Activated T-cell treated with anti-CD3 and anti-CD28 coated beads, Interleukin-2, amount 50 U/mL, for 24 hours (primary cell): ENCODE data around the gene CD79B.
"Not testable (repeated sequence)": the region's sequence is repeated elsewhere in the genome, so short reads cannot be mapped to it uniquely, and the experiment has no call there.

ENCODE experiments used
- DNase-seq: peaks from one replicate; pipeline ENCODE4 v3.0.0-alpha.2; 2020
- H3K27ac Mint-ChIP-seq: 2 replicates; pipeline ENCODE4 v1.8.0; 2020; ENCODE audit warnings: mild to moderate bottlenecking, mixed read lengths
- H3K27me3 Mint-ChIP-seq: 2 replicates; pipeline ENCODE4 v1.8.0; 2020; ENCODE audit warnings: mixed read lengths
- H3K36me3 Mint-ChIP-seq: 2 replicates; pipeline ENCODE4 v1.8.0; 2020; ENCODE audit warnings: low read depth, mixed read lengths
- H3K4me1 Mint-ChIP-seq: 2 replicates; pipeline ENCODE4 v1.8.0; 2020; ENCODE audit warnings: low read depth, mixed read lengths
- H3K4me3 Mint-ChIP-seq: 2 replicates; pipeline ENCODE4 v1.8.0; 2020; ENCODE audit warnings: mild to moderate bottlenecking, moderate library complexity, mixed read lengths
- H3K9me3 Mint-ChIP-seq: 2 replicates; pipeline ENCODE4 v1.8.0; 2020; ENCODE audit warnings: mixed read lengths

Gene CD79B

GRCh38 chr17:63930951-63931575, 1.1 kb downstream of the CD79B start:
- Mint-ChIP-seq H3K36me3 (peaks cover 12% of the 10 kb centered on the region), H3K27me3 (no peaks in the 10 kb centered on the region), H3K4me1 (peaks cover 28% of the 10 kb centered on the region), H3K27ac (peak overlapping the region; percentile 95), H3K9me3 (no peaks in the 10 kb centered on the region), H3K4me3 (peak overlapping the region; percentile 90)
- DNase-seq, result peak; percentile 74

- peak overlapping the region; percentile 90 for H3K4me3 Mint-ChIP-seq
- peaks cover 12% of the 10 kb centered on the region for H3K36me3 Mint-ChIP-seq
- peaks cover 28% of the 10 kb centered on the region for H3K4me1 Mint-ChIP-seq
- DNase-seq, result no peak
- H3K27ac Mint-ChIP-seq, result peak overlapping the region; percentile 33
- H3K27me3 Mint-ChIP-seq, result no peaks in the 10 kb centered on the region
- H3K9me3 Mint-ChIP-seq, result no peaks in the 10 kb centered on the region
Measured at GRCh38 chr17:63929860-63930766, 2.0 kb downstream of the CD79B start.

GRCh38 chr17:63928966-63929695, 3.0 kb downstream of the CD79B start:
- H3K27ac Mint-ChIP-seq, result no peak overlapping the region
- peaks cover 28% of the 10 kb centered on the region for H3K4me1 Mint-ChIP-seq
- no peaks in the 10 kb centered on the region for H3K27me3 Mint-ChIP-seq

GRCh38 chr17:63928172-63928666, 3.9 kb downstream of the CD79B start:
- Mint-ChIP-seq H3K27me3 (no peaks in the 10 kb centered on the region), H3K4me1 (peaks cover 27% of the 10 kb centered on the region)

More at GRCh38 chr17:63928966-63929695, 3.0 kb downstream of the CD79B start:
- Mint-ChIP-seq H3K4me3 (no peak overlapping the region), H3K9me3 (no peaks in the 10 kb centered on the region), H3K36me3 (peaks cover 12% of the 10 kb centered on the region)
- no peak for DNase-seq

GRCh38 chr17:63927464-63928171, 4.5 kb downstream of the CD79B start:
- Mint-ChIP-seq H3K9me3 (no peaks in the 10 kb centered on the region), H3K4me3 (no peak overlapping the region), H3K36me3 (peaks cover 12% of the 10 kb centered on the region), H3K4me1 (peaks cover 21% of the 10 kb centered on the region), H3K27ac (no peak overlapping the region), H3K27me3 (no peaks in the 10 kb centered on the region)
- no peak for DNase-seq

More at GRCh38 chr17:63928172-63928666, 3.9 kb downstream of the CD79B start:
- Mint-ChIP-seq H3K27ac (no peak overlapping the region), H3K4me3 (no peak overlapping the region), H3K9me3 (no peaks in the 10 kb centered on the region), H3K36me3 (peaks cover 12% of the 10 kb centered on the region)
- no peak for DNase-seq

GRCh38 chr17:63926164-63926563, 6.0 kb downstream of the CD79B start:
- Mint-ChIP-seq H3K27ac (no peak overlapping the region), H3K36me3 (peaks cover 10% of the 10 kb centered on the region), H3K9me3 (no peaks in the 10 kb centered on the region), H3K27me3 (no peaks in the 10 kb centered on the region), H3K4me1 (peaks cover 7% of the 10 kb centered on the region), H3K4me3 (no peak overlapping the region)
- DNase-seq, result no peak

GRCh38 chr17:63925615-63926014, 6.5 kb downstream of the CD79B start:
- no peak overlapping the region for H3K4me3 Mint-ChIP-seq
- no peaks in the 10 kb centered on the region for H3K27me3 Mint-ChIP-seq
- no peak for DNase-seq
- no peaks in the 10 kb centered on the region for H3K9me3 Mint-ChIP-seq
- H3K27ac Mint-ChIP-seq, result no peak overlapping the region
- peaks cover 1% of the 10 kb centered on the region for H3K4me1 Mint-ChIP-seq
- peaks cover 8% of the 10 kb centered on the region for H3K36me3 Mint-ChIP-seq

GRCh38 chr17:63922402-63922801, 9.7 kb downstream of the CD79B start:
- H3K27me3 Mint-ChIP-seq, H3K27ac Mint-ChIP-seq, H3K4me3 Mint-ChIP-seq, H3K9me3 Mint-ChIP-seq, DNase-seq, H3K4me1 Mint-ChIP-seq, H3K36me3 Mint-ChIP-seq: not testable (repeated sequence)

GRCh38 chr17:63920779-63921178, 11.4 kb downstream of the CD79B start:
- not testable (repeated sequence) for H3K4me1 Mint-ChIP-seq, H3K36me3 Mint-ChIP-seq, H3K9me3 Mint-ChIP-seq, H3K27ac Mint-ChIP-seq, H3K27me3 Mint-ChIP-seq, H3K4me3 Mint-ChIP-seq, DNase-seq

GRCh38 chr17:63920050-63920449, 12.1 kb downstream of the CD79B start:
- not testable (repeated sequence) for H3K4me1 Mint-ChIP-seq, H3K27me3 Mint-ChIP-seq, DNase-seq, H3K36me3 Mint-ChIP-seq, H3K27ac Mint-ChIP-seq, H3K4me3 Mint-ChIP-seq, H3K9me3 Mint-ChIP-seq

GRCh38 chr17:63919311-63919723, 12.8 kb downstream of the CD79B start:
- H3K9me3 Mint-ChIP-seq, result no peaks in the 10 kb centered on the region
- peak; percentile 77 for DNase-seq
- no peaks in the 10 kb centered on the region for H3K27me3 Mint-ChIP-seq
- H3K4me1 Mint-ChIP-seq, result peaks cover 5% of the 10 kb centered on the region
- no peak overlapping the region for H3K27ac Mint-ChIP-seq
- no peak overlapping the region for H3K4me3 Mint-ChIP-seq
- H3K36me3 Mint-ChIP-seq, result no peaks in the 10 kb centered on the region

GRCh38 chr17:63918789-63919305, 13.3 kb downstream of the CD79B start, which contains the start of gene GH1:
Gene GH1, minus strand, starts transcription at chr17:63918839. Its CDS starts 63 bp downstream, at chr17:63918776.
- not testable (repeated sequence) for H3K4me3 Mint-ChIP-seq, H3K27me3 Mint-ChIP-seq, H3K9me3 Mint-ChIP-seq, DNase-seq, H3K27ac Mint-ChIP-seq, H3K36me3 Mint-ChIP-seq, H3K4me1 Mint-ChIP-seq

GRCh38 chr17:63918305-63918704, 13.8 kb downstream of the CD79B start:
- Mint-ChIP-seq H3K4me1 (peaks cover 5% of the 10 kb centered on the region), H3K4me3 (no peak overlapping the region), H3K27me3 (no peaks in the 10 kb centered on the region), H3K9me3 (no peaks in the 10 kb centered on the region), H3K36me3 (no peaks in the 10 kb centered on the region), H3K27ac (no peak overlapping the region)
- no peak for DNase-seq

- H3K36me3 Mint-ChIP-seq, result no peaks in the 10 kb centered on the region
- DNase-seq, result no peak
- H3K27ac Mint-ChIP-seq, result no peak overlapping the region
Measured at GRCh38 chr17:63917646-63918045, 14.5 kb downstream of the CD79B start.

More at GRCh38 chr17:63917646-63918045, 14.5 kb downstream of the CD79B start:
- no peak overlapping the region for H3K4me3 Mint-ChIP-seq
- H3K4me1 Mint-ChIP-seq, result peaks cover 5% of the 10 kb centered on the region
- H3K9me3 Mint-ChIP-seq, result no peaks in the 10 kb centered on the region
- no peaks in the 10 kb centered on the region for H3K27me3 Mint-ChIP-seq
